Measurements from ENCODE around the gene TRAPPC2.

TRAPPC2 gene

DNA sequence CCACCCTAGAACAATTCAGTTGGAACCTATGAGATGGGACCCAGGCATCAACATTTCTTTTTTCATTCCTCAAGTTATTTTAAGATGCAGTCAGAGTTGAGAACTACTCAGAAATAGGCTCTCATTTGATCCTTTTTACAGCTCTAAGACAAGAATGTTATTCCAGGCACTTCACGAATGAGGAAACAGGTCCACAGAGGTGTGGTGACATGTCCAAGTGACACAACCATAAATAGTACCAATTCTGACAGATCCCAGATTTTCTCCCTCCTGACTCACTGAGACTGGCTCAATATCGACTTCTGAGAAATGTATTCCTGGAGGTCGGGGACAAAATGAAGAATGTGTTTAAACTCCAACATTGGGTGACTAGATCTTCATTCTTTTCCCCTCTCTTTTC is 70.4 kb downstream of the TRAPPC2 start:
- no peak for DNase-seq

DNA sequence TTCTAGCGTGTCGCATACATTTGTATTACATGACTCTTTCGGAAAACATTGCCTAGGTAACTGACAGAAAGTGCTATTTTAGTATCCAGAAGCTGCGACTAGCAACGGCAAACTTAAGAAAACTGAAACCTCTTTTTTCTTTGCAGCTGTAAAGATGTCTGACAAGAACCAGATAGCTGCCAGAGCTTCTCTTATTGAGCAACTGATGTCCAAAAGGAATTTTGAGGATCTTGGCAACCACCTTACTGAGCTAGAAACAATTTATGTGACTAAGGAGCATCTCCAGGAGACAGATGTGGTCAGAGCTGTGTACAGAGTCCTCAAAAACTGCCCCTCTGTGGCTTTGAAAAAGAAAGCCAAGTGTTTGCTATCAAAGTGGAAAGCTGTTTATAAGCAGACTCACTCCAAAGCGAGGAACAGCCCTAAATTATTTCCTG is 72.0 kb downstream of the TRAPPC2 start:
- no peak for DNase-seq

Measured in NCI-H226 (cell line).